GM23248 (cell line): ENCODE results near the gene QDPR.

Experiments used
- EZH2 ChIP-seq: fragments of 200-600 bp; sonication (generic); IDR thresholded peaks from 2 replicates; pipeline ENCODE4 v1.6.1; 2018; ENCODE audit warnings: antibody characterized with exemption, mild to moderate bottlenecking; ENCODE audit not compliant: insufficient read depth, poor library complexity, severe bottlenecking
- EZH2phosphoT487 ChIP-seq: fragments of 200-600 bp; sonication (generic); IDR thresholded peaks from 2 replicates; pipeline ENCODE4 v1.6.1; 2018; ENCODE audit warnings: antibody characterized with exemption, moderate library complexity, mild to moderate bottlenecking, low read depth; ENCODE audit not compliant: insufficient read depth

DNA sequence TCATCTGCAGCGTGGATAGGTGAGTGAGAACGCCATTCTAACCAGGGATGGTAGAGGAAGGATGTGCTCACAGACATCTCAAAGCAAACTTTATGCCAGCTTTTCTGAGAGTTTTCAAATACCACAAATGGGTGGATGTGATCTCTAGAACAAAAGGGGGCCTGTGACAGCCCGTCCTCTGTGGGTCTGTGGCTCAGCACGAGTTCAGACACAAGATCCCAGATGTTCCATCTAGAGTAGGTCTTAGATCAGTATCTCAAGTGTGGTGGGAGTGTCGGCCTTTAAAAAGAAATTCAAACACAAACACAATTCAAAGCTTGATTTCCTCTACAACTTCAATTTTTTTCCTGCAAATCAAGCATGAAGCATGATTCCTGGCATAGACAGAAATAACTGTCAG, 22.8 kb downstream of the QDPR start:
- TF ChIP-seq EZH2phosphoT487 (no peak), EZH2 (no peak)
